Mesenteric fat pad (tissue), 1 donor: ENCODE measurements around the gene ENKD1. TPM values are rescaled to one million over a fixed set of nuclear protein-coding genes. Genes with fewer than 3 reads are reported as not detected.
"Not testable (repeated sequence)": the region's sequence is repeated elsewhere in the genome, so short reads cannot be mapped to it uniquely, and the experiment has no call there.

Experiments used
- DNase-seq: peaks from one replicate; pipeline ENCODE4 v3.0.0-alpha.2; 2020; ENCODE audit warnings: low spot score
- long read RNA-seq: library from polyadenylated mRNA; unstranded; transcript quantifications from one replicate; pipeline ENCODE4 v2.0.0, GENCODE V29; 2020
- total RNA-seq: library from RNA; stranded (reverse); fragmentation: NEBNext Ultra II Directional; extraction: Animal tissue kit (Norgen Biotek cat#: 25700); gene quantifications from one replicate; pipeline ENCODE4 v1.2.1, GENCODE V29; 2021
- donor health status: DM: yes; HTN: yes; CAD: no.

Gene ENKD1, protein sequence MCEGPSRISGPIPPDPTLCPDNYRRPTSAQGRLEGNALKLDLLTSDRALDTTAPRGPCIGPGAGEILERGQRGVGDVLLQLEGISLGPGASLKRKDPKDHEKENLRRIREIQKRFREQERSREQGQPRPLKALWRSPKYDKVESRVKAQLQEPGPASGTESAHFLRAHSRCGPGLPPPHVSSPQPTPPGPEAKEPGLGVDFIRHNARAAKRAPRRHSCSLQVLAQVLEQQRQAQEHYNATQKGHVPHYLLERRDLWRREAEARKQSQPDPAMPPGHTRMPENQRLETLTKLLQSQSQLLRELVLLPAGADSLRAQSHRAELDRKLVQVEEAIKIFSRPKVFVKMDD
- total RNA-seq = 11.4 TPM
- long read RNA-seq, partial matches to known transcripts = 2 of 4 reads
- long read RNA-seq, other reads (novel, unspliced or antisense) = 1 of 4 reads

DNA sequence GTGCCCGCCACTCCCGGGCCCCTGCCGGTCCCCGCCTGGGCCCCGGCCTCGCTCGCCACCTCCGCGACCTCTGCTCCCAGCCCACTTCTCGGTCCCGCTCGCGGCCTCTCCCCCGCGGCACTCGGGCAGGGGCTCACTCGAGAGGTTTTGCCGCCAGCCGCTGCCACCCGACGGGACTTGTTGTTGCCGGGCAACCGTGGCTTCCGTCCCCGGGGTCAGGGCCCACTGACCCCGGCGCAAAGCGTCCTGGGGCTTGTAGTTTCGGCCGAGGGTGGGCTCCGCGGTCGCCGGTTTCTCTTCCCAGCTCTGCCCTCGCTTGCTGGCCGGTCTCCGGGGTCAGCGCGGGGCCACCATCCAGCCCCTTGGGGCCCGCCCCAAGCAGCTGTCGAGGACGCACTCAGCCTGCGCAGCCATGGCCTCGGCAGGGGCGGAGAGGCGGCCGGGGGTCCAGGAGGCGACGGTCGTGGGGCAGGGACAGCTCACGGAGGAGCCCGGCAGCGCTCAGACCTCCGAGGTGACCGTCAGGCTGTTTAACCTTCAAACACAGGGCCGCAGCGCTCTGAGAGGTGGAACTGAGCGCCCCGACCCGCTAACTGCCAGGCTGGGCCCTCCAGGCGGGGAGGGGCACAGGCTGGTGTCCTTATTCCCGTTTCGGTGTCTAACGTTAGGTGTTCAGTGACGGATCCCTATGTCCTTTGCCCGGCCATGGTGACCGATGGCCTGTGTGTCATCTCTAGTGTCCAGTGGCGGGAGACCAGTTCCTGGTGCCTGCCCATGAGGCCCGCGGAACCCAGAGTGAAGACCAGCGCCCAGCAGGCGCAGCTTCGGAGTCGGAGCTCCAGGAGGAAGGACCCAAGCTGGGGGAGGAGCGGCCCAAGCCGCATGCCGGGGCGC is at the start of gene ENKD1, which contains the start of gene C16orf86:
ENKD1 (minus strand) TSS at position 192 of the 894 bp plus-strand sequence. CDS start 308 bp downstream, outside the sequence.
C16orf86 (plus strand) TSS at position 256 of the 894 bp plus-strand sequence; CDS start at position 413, 157 bp downstream.
- peak; percentile 95 for DNase-seq

DNA sequence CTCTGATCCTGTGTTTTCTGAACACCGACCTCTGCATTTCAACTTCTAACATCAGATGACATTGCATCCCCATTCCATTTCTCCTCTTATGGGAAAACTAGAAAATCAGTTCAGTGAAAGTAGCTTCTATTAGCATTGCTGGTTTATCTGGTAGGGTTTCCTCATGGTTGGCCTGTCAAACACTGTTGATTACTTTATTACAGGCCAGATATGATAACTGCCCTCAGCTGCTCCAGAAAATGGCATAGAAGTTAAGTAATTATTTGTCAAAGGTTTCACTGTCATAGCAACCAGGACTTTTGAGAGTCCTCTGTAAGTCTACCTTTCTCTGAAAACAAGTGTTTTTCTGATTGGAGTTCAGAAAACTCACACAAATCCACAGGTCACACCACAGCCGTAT is 49.5 kb upstream of the ENKD1 start:
- no peak for DNase-seq

DNA sequence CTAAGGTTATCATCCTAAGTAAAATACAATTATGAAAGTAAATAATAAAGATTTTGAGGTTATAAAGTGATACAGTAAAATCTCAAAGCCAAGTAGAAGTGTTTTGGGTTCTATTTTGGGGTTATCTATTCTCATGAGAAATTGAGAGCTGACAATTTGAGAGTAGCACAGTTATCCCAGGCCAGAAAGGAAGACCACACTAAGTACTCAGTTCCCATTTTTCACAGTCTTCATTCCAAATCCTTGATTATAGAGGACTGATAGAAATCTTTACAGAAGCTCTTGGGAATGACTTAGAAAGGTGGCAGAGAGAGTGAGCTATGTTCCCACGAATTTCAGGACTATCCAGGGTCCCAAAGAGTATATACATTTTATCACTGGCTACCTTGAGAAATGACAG is 48.0 kb upstream of the ENKD1 start:
- DNase-seq = no peak

DNA sequence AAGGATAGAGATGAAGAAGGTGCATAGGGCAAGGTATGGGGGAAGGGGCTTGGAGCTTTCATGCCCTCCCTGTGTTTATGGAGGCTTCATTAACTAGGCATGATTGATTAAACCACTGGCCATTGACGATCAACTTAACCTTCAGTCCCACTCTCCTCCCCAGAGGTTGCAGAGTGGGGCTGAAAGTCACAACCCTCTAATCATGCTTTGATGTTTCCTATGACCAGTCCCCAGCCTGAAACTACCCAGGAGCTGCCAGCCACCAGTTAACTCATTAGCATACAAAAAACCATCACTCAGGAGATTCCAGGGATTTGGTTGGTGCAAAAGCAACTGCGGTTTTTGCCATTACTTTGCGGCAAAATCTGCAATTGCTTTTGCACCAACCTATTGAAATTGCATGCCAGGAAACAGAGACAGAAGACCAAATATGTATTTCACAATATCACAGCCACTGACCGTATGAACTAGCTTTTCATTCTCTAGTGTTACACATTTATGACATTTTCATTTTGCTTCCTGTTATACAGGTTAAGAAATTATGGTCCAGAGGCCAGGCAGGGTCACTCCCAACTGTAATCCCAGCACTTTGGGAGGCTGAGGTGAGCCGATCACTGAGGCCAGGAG is 47.2 kb upstream of the ENKD1 start:
- no peak for DNase-seq

DNA sequence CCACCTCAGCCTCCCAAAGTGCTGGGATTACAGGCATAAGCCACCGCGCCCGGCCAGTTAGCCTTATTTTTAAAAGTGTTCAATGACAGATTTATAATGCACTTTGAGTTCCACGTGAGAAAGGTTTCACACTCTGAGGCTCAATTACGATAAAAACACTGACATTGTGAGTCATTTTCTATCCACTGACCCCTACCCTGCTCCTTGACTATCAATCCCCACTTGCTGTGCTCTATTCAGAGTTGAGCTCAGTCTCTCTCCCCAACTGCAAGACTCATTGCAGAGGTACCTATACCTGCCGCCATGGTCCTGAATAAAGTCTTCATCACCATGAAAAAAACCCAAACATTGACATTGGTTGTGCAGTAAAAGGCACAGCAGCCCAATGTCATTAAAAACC is 44.1 kb upstream of the ENKD1 start:
- no peak for DNase-seq

DNA sequence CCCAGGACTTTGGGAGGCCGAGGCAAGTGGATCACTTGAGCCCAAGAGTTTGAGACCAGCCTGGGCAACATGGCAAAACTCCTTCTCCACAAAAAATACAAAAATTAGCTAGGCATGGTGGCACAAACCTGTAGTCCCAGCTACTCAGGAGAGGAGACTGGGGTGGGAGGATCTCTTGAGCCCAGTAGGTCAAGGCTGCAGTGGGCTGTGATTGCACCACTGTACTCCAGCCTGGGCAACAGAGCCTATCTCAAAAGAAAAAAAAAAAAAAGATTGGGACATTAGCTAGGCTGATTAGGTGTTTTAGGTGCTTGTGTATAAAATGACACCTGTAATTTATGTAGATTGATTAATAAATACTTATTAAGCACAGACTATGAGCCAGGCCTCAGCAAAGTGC is 42.5 kb upstream of the ENKD1 start:
- no peak for DNase-seq

DNA sequence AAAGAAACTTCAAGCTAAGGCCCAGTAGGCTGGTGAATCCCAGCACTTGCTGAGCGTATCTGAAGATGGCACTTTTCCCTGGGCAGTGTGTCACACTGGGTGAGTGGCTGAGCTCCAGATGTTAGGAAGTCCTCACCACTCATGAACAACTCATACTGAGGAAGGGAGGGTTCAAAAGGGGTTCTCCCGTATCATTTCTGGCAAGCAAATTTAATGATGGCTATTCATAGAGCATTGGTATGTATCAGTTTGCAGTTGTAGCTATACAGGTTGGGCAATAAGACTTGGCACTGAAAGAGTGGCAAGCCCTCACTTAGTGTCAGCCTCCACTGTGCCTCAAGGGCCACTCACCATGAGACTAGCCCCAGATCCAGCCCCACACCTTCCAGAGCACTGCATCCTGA is 41.8 kb upstream of the ENKD1 start:
- no peak for DNase-seq

DNA sequence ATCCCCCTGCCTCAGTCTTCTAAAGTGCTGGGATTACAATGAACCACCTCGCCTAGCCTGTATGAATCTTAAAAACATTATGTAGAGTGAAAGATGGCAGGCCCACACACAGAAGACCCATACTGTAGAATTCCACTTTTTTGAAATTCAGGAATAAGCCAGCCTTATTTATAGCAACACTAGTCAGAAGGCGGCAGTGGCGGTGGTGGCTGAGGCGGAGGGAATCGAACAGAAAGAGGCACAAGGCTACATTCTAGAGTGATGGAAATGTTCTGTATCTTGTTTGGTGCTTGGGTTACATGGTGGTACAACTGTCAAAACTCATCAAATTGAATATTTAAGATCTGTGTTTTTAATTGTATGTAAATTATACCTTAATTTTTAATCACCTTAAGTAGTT is 41.2 kb upstream of the ENKD1 start:
- no peak for DNase-seq

DNA sequence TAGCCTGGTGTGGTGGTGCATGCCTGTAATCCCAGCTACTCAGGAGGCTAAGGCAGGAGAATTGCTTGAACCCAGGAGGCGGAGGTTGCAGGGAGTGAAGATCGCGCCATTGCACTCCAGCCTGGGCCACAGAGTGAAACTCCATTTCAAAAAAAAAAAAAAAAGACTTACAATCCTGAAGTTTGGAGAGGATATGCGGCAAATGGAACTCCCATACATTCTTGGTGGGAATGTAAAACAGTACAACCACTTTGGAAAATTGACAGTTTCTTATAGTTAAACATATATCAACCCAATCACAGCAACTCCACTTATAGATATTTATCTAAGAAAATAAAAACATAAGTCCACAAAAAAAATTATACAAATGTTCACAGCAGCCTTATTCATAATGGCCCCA is 40.7 kb upstream of the ENKD1 start:
- no peak for DNase-seq

DNA sequence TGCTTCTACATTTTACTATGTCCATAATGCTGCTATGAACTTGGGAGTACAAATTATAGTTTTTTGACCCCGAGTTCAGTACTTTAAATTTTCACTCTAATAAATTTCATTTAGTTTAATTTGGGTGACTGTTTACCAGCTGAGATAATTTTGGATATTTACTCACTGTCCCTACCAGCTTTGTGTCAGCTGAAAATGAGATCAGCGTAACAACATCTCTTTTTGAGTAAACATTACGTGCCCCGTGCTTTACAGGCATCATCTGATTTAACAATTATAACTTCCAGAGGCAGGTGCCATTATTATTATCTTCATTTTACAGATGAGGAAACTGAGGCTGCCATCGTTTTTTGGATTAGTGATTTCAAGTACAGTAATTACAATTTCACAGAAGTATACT is 37.6 kb upstream of the ENKD1 start:
- no peak for DNase-seq

DNA sequence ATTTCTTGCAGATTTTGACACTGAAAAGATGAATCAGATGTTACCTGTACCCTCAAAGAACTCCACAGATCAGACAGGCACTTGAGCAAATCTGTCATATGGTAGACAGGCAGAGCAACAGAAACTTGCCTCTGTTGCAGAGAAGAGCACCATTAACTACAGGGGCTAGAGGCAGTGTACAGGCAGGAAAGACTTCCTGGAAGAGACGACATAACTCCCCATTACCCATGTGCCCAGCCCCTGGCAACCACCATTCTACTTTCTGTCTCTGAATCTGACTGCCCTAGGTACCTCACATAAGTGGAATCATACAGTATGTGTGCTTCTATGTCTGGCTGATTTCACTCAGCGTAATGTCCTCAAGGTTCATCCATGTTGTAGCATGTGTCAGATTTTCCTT is 37.1 kb upstream of the ENKD1 start:
- no peak for DNase-seq

DNA sequence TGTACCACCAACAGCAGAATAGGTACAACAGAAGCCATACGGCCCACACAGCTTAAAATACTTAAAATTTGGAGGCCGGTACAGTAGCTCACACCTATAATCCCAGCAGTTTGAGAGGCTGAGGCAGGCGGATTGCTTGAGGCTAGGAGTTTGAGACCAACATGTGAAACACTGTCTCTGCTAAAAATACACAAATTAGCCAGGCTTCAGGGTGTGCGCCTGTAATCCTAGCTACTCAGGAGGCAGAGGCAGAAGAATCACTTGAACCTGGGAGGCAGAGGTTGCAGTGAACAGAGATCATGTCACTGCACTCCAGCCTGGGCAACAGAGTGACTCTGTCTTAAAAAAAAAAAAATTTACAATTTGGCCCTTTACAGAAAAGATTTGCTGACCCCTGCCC is 35.6 kb upstream of the ENKD1 start:
- DNase-seq = no peak

DNA sequence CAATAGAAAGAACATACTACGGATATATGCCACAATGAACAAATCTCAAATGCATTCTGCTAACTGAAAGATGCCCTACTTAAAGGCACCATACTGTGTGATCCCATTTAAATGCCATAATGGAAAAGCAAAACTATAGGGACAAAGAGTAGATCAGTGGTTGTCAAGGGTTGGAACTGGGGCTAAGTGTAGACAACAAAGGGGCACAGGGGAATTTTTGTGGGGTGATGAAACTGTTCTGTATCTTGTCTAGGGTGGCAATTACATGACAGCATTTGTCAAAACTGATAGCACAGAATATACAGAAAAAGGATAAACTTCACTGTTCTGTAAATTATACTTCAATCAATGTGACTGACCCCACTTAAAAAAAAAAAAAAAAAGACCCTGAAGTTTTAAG is 34.9 kb upstream of the ENKD1 start:
- no peak for DNase-seq

DNA sequence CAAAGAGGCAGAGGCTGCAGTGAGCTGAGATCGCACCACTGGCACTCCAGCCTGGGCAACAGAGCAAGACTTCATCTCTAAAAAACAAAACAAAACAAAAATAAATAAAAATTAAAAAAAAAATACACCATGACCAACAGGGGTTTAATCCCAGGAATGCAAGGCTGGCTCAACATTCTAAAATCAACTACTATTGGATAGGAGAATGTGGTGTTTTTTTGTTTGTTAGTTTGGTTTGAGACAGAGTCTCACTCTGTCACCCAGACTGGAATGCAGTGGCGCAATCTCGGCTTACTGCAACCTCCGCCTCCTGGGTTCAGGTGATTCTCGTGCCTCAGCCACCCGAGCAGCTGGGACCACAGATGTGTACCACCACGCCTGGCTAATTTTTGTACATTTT is 32.7 kb upstream of the ENKD1 start:
- DNase-seq = no peak

DNA sequence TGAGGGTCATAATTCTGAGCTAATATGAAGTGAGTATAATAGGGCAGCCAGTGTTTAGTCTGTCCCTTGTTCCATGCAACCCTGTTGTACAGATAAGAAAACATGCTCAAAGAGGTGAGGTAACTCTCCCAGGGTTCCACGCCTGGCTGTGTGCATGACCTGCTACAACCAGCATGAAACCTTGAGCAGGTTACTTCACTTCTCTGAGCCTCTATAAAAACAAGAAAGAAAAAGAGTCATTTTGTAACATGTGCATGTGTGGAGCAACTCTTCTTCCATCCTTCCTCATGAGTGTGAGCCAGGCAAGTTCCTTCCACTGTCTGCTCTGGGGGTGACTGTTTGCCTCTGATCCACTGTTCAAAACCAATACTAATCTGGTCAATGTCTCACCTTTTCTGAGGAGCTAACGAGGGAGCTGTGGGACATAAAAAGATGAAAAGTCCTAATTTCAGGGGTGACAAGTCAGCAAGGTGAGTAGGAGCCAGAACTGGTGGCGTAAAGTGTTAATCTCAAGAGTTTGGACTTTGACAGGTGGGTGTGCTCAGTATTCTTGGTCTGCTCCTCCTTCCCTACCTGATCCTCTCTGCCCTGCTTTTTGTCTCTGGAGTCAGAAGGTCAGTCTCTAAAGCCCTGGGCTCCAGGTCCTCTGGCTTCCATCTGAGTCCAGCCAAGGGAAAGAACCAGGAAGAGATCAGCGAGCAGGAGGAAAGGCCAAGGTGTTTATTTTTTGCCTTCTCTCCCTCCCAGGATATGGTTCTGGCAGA is 31.1 kb upstream of the ENKD1 start:
- DNase-seq = no peak

DNA sequence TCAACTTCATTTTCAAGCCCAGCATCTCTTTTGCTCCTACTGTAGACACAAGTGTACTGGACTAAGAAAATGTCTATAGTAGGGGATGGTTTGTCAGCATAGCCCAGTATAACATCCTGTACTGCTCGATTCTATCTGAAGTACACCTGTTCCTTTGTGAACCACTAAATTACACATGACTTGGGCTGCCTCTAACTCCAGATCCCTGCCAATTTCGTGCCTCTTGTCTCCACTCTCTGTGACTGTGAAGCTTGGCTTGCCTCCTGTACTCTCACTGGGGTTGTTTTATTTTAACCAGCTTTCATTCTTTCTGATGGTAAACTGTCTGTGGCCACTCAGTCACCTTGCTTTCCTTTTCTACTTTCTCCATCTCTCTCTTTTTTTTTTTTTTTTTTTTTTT is 28.1 kb upstream of the ENKD1 start:
- DNase-seq = no peak

DNA sequence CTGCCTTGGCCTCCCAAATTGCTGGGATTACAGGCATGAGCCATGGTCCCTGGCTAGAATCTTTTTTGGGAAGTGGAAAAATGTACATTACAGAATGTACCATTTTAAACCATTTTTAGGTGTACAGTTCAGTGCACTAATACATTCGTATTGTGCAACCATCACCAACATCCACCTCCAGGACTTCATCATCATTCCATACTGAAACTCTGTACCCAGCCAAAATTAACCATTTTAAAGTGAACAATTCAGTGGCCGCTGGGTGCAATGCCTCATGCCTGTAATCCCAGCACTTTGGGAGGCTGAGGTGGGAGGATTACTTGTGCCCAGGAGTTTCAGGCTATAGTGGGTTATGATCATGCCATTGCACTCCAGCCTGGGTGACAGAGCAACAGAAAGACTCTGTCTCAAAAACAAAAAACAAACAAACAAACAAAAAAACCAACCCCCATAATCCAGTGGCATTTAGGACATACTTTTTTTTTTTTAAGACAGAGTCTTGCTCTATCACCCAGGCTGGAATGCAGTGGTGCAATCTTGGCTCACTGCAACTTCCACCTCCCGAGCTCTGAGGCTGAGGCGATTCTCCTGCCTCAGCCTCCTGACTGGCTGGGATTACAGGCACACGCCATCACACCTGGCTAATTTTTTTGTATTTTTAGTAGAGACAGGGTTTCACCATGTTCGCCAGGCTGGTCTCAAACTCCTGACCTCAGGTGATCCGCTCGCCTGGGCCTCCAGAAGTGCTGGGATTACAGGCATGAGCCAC is 27.2 kb upstream of the ENKD1 start:
- DNase-seq = not testable (repeated sequence)

DNA sequence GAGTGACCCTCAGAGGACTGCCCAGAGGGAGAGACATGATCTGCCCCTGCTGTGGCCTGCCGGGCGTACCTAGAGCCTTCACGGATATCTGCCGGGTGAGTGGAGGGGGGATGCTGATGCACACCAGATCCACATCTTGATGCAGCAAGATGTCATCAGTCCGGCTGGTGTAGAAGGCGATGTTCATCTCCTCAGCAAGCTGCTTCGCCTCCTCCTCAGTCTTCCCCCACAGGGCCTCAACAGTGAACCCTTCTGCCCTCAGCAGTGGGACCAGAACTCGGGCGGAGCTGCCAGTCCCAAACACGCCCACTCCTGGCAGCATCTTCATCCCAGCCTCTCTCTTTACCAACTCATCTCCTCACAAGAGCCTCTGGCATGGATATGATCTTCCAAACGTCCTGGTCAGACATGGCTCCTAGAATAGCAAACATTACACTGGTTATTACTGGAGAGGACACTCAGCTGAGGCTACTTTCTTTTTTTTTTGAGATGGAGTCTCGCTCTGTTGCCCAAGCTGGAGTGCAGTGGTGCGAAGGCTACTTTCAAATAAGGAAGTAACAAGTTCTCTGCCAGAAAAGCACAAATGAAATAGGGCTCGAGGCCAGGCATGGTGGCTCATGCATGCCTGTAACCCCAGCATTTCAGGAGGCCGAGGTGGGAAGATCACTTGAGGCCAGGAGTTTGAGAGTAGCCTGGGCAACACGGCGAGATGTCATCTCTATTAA is 19.0 kb upstream of the ENKD1 start:
- no peak for DNase-seq

DNA sequence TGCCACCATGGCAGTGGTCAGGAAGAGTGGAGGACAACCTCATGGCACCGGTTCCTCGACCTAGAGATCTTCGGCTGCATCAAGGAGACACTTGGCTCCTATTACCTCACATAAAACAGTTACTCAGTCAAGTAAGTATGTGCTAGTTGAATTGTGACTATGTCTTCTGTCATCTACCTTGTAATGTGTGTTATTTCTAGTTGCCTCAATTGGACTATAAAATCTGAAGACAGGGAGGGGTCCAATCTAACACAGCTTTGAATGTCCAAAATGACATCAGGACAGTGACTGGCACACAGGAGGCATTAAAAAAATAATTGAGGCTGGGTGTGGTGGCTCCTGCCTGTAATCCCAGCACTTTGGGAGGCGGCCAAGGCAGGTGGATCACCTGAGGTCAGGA is 17.2 kb upstream of the ENKD1 start:
- DNase-seq = no peak
